Cardiac muscle cell (in vitro differentiated cells and primary cell): ENCODE results near the gene LNP1. TPM values are rescaled to one million over a fixed set of nuclear protein-coding genes. Genes with fewer than 3 reads are reported as not detected.

Experiments used
- DNase-seq, 2 donors: peaks; one replicate each; pipeline versions ENCODE4 v3.0.0 to v3.0.0-alpha.2; 2010 to 2017; ENCODE audit warnings: low read depth in 1 of 2, low spot score in 1 of 2
- H3K27ac ChIP-seq: fragments of 200-600 bp; sonication (generic); 2 replicates; pipeline ENCODE4 v1.5.1; 2016
- H3K27me3 ChIP-seq: fragments of 200-600 bp; sonication (generic); 2 replicates; pipeline ENCODE4 v1.6.0; 2016; ENCODE audit warnings: control low read depth
- H3K36me3 ChIP-seq: fragments of 200-600 bp; sonication (generic); 2 replicates; pipeline ENCODE4 v1.5.1; 2016; ENCODE audit warnings: control low read depth
- H3K4me1 ChIP-seq: fragments of 200-600 bp; sonication (generic); 2 replicates; pipeline ENCODE4 v1.8.1; 2017; ENCODE audit warnings: low read depth, mild to moderate bottlenecking, mixed run types
- H3K4me3 ChIP-seq: fragments of 200-600 bp; sonication (generic); 2 replicates; pipeline ENCODE4 v1.5.1; 2016; ENCODE audit warnings: mild to moderate bottlenecking
- H3K9me3 ChIP-seq: fragments of 200-600 bp; sonication (generic); 2 replicates; pipeline ENCODE4 v1.5.1; 2017; ENCODE audit warnings: low read depth, mild to moderate bottlenecking, control low read depth
- polyA plus RNA-seq: library from polyadenylated mRNA; unstranded; fragments of >200 nt; fragmentation: Nextera tagmentation; extraction: Ambion mirVana; gene quantifications from 2 replicates; pipeline ENCODE4 v1.2.1, GENCODE V29; 2016
- total RNA-seq: library from RNA; depleted of rRNA; stranded (reverse); fragments of >200 nt; gene quantifications from 2 replicates; pipeline ENCODE4 v1.2.3, GENCODE V29; 2016
- TF ChIP-seq, protein P1 (sequence below): IDR thresholded peaks from 2 replicates; pipeline ENCODE4 v1.5.1; 2012; ENCODE audit warnings: low read depth, mild to moderate bottlenecking, low read length

LNP1 gene
- total and polyA plus RNA-seq, 2 experiments from 2014 or later, result 18.3 to 23.1 TPM

DNA sequence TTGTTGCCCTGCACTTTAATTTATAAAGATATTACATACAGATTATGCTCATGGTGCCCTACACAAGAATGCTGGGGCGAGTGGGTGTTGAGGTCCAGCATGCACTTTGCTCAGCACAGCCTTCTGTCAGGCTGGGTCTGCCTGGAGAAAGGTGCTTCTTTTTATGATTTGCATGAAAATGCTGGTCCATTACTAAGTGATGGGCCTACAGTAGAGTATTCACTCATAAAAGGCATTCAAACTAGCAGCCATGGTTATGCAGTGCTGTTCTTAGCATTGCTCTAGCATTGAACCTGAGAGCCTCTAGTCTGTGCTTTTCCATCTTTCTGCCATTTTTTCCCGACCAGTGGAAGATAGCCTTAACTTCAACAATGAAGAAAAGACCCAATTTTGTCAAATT, 12.3 kb downstream of the LNP1 start:
- Histone ChIP-seq H3K27ac (peak overlapping the region; percentile 39), H3K36me3 (no peaks in the 10 kb centered on the region), H3K4me1 (no peaks in the 10 kb centered on the region), H3K9me3 (no peaks in the 10 kb centered on the region), H3K4me3 (no peak overlapping the region), H3K27me3 (no peaks in the 10 kb centered on the region)
- DNase-seq, result no peak
- TF ChIP-seq, protein P1, sequence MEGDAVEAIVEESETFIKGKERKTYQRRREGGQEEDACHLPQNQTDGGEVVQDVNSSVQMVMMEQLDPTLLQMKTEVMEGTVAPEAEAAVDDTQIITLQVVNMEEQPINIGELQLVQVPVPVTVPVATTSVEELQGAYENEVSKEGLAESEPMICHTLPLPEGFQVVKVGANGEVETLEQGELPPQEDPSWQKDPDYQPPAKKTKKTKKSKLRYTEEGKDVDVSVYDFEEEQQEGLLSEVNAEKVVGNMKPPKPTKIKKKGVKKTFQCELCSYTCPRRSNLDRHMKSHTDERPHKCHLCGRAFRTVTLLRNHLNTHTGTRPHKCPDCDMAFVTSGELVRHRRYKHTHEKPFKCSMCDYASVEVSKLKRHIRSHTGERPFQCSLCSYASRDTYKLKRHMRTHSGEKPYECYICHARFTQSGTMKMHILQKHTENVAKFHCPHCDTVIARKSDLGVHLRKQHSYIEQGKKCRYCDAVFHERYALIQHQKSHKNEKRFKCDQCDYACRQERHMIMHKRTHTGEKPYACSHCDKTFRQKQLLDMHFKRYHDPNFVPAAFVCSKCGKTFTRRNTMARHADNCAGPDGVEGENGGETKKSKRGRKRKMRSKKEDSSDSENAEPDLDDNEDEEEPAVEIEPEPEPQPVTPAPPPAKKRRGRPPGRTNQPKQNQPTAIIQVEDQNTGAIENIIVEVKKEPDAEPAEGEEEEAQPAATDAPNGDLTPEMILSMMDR, result no peak

GRCh38 chr3:100416176-100416575, 14.8 kb downstream of the LNP1 start:
- TF ChIP-seq, protein P1, result no peak
- no peak overlapping the region for H3K4me3 ChIP-seq
- no peak for DNase-seq
- H3K4me1 ChIP-seq, result no peaks in the 10 kb centered on the region
- no peaks in the 10 kb centered on the region for H3K36me3 ChIP-seq
- no peaks in the 10 kb centered on the region for H3K9me3 ChIP-seq
- no peak overlapping the region for H3K27ac ChIP-seq
- H3K27me3 ChIP-seq, result no peaks in the 10 kb centered on the region

DNA sequence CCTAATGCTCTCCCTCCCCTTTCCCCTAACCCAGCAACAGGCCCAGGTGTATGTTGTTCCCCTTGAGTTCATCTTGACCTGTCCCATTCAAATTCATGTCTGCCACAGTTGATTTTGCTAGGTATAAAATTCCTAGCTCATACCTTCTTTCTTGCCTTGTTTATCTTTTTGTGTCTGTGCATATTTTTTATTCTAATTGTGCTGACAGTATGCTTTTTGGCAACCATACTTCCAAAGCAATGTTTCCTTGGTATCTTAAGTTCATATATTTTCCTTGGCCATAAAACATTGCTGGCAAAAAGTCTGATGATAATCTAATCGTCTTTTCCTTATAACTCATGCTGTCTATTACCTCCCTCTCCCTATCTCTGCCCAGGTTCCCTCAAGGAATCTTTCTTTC, 15.5 kb downstream of the LNP1 start:
- Histone ChIP-seq H3K4me1 (no peaks in the 10 kb centered on the region), H3K27me3 (no peaks in the 10 kb centered on the region), H3K36me3 (no peaks in the 10 kb centered on the region), H3K4me3 (no peak overlapping the region), H3K9me3 (no peaks in the 10 kb centered on the region), H3K27ac (no peak overlapping the region)
- TF ChIP-seq, protein P1, result no peak
- DNase-seq, result no peak

DNA sequence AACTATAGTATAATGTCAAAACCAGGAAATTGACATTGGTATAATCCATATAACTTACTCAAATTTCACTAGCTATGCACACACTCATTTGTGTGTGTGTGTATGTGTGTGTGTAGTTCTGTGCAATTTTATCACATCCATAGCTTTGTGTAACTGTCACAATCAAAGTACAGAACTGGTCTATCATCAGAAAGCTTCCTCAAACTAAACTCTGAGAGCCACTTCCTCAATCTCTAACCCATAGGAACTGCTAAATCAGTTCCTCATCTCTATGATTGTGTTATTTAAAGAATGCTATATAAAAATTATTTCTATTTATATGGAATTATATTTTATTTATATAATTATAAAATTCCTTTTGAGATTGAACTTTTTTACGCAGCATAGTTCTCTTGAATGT, 18.1 kb downstream of the LNP1 start:
- no peak for DNase-seq
- H3K4me3 ChIP-seq, result no peak overlapping the region
- TF ChIP-seq, protein P1, result no peak
- no peak overlapping the region for H3K27ac ChIP-seq
- no peaks in the 10 kb centered on the region for H3K27me3 ChIP-seq
- H3K4me1 ChIP-seq, result no peaks in the 10 kb centered on the region
- no peaks in the 10 kb centered on the region for H3K36me3 ChIP-seq
- no peaks in the 10 kb centered on the region for H3K9me3 ChIP-seq

- no peak overlapping the region for H3K4me3 ChIP-seq
- TF ChIP-seq, protein P1, result no peak
- H3K36me3 ChIP-seq, result no peaks in the 10 kb centered on the region
- H3K9me3 ChIP-seq, result no peaks in the 10 kb centered on the region
- H3K4me1 ChIP-seq, result no peaks in the 10 kb centered on the region
- no peaks in the 10 kb centered on the region for H3K27me3 ChIP-seq
- DNase-seq, result no peak
- H3K27ac ChIP-seq, result no peak overlapping the region
Observed at GRCh38 chr3:100420885-100421284, 19.5 kb downstream of the LNP1 start.

GRCh38 chr3:100423611-100424010, 22.3 kb downstream of the LNP1 start:
- DNase-seq, result no peak
- no peak overlapping the region for H3K27ac ChIP-seq
- H3K4me1 ChIP-seq, result no peaks in the 10 kb centered on the region
- H3K36me3 ChIP-seq, result no peaks in the 10 kb centered on the region
- no peaks in the 10 kb centered on the region for H3K9me3 ChIP-seq
- H3K4me3 ChIP-seq, result no peak overlapping the region
- no peaks in the 10 kb centered on the region for H3K27me3 ChIP-seq
- TF ChIP-seq, protein P1, result no peak
